NCI-H128 (cell line): ENCODE results near the gene H2BK1.

Source experiments
- DNase-seq: peaks from one replicate; lab custom pipeline; 2025; ENCODE audit not compliant: unreplicated experiment; lab: John Stamatoyannopoulos, UW

The H2BK1 gene

GRCh38 chr7:151205730-151206129 lies 4.6 kb downstream of the H2BK1 start:
- DNase-seq = no peak

DNA sequence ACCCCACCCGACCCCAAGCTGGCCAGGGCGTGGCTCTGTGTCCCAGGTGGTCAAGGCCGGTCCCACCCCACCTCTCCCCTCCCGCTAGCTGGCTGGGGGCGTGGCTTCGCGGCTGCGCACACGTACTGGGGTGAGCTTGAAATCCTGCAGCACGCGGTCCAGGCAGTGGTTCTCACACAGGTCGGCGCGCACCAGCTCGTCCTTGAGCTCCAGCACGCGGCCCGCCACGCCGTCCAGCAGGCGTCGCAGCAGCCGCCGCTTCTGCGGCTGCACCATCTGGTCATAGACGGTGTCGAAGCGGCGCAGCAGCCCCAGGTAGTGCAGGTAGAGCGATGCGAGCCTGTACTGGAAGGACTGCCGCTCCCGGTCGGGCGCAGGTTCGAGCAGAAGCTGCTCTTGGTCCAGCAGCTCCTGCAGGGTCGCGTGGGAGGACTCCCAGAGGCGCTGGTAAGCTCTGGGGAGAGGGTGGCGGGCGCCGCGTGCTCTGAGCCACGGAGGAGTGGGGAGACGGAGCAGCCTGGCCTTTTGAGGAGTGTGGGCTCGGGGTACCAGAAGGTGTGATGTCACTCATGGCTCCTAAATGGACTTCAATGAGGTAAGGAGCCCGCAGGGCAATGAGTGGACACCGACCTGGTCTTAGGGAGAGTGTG lies 5.8 kb downstream of the H2BK1 start:
- DNase-seq = no peak

- no peak for DNase-seq
Measured at GRCh38 chr7:151202836-151203235, 7.5 kb downstream of the H2BK1 start.

DNA sequence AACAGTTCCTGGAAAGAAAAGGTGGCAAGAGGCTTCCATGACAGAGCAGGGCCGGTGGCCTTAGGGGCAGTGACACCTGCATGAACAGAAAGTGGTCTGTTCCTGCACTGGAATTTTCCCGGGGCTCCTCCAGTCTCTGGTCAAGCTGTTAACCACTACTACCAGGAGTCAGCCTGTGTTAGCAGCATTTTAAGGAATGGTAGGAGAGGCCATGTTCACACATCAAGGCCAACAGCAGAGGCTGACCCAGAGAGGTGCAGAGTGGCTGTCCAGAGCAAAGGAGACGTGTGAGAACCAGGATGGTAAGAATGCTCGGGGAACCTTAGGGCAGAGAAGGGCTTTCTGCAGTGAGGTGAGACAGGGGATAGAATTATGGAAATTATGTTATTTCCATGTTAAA lies 8.5 kb downstream of the H2BK1 start:
- no peak for DNase-seq

DNA sequence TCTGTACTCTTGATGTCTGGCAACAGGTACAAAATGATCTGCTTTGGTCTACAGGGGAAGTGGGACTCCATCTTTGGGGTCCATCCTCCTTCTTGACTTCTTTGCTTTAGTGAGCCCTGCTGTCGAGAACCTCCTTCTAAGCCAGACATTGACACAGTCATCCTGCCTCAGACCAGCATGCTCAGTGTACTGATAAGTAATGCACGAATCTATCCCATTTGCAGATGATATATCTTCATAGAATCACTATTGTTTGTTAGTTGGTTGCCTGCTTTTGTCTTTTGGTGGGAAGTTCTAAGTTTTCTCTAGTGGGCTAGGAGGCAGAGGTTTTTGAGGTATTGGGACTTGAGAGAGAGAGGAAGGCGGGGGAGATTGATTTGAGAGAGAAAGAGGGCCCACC lies 8.9 kb downstream of the H2BK1 start:
- no peak for DNase-seq

- DNase-seq = no peak
Measured at GRCh38 chr7:151198945-151199848, 11.1 kb downstream of the H2BK1 start.

- no peak for DNase-seq
Measured at GRCh38 chr7:151197932-151198331, 12.4 kb downstream of the H2BK1 start.

DNA sequence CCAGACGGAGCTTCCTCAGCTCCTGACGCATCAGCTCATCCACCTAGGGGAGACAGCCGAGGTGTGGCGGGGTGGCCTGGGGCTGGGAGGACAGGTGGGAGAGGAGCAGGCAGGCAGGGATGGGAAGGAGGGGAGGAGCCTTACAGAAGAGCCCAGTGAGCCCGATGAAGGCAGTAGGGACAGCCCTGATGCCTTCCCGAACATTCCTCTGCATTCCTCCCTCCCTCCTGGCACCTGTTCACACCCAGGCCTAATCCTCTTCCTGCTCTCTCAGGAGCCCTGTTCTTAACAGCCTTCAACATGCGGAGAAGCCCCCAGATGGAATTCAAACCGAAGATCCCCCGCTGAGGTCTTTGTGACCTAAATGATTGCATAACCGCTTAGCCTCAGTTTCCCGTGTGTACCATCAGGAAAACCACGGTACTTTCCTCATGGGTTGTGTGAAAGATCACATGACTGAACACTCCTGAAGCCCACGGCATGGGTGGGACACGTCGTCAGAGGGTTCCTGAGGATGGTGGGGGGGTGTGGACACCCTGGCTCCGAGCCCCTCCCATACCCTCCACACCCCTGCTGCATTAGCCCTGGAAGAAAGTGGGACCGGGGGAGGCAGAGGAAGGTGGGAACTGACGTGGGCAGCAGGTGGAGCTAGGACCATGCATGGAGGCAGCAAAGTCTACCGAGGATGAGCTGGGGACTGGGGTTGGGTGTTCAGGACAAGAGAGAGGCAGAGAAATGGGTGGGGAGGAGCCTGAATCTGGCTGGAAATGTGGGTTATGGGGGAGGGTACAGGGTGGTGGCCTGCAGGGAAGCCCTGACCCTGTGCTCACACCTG lies 14.5 kb downstream of the H2BK1 start:
- DNase-seq = no peak

- DNase-seq = no peak
Measured at GRCh38 chr7:151194188-151194587, 16.1 kb downstream of the H2BK1 start.

GRCh38 chr7:151193203-151193978 lies 16.9 kb downstream of the H2BK1 start:
- no peak for DNase-seq

DNA sequence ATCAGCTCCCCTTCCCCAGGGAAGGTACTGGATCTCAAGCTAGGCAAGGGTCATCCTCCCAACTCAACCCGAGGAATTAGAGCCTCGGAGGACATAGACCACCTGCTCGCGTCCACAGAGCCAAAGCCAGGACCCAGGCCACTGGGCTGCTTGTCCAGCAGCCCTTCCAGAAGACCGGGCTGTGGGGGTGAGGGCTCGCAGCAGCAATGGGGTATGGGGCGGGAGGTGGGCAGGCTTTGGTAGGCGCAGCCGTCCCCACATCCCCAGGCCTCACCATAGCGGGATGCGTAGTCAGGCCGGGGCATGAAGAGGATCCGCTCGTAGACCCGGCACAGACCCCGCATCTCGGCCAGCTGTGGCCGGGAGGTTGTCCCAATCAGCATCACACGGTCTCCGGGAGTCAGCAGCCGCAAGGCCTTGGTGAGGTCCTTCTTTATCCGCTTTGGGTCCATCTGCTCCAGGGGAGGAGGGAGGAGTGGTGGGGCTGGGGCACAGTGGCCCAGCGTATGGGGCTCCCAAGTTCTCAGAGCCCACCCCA lies 18.2 kb downstream of the H2BK1 start:
- DNase-seq = no peak

GRCh38 chr7:151191544-151191943 lies 18.7 kb downstream of the H2BK1 start:
- no peak for DNase-seq

GRCh38 chr7:151189038-151189437 lies 21.2 kb downstream of the H2BK1 start:
- DNase-seq = no peak

DNA sequence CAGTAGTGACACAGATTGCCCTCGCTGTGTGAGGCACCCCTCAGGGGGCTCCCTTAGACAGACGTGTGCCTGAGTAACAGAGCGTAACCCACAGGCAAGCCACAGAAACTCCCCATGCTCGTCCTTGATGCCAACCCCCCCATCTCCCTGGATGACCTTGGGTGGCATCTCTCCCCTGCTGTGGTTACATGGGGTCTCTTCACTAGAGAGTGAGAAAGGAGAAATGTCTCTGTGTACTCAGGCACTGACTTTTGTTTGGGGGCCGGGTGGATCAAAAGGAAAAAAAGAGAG lies 22.1 kb downstream of the H2BK1 start:
- no peak for DNase-seq

DNA sequence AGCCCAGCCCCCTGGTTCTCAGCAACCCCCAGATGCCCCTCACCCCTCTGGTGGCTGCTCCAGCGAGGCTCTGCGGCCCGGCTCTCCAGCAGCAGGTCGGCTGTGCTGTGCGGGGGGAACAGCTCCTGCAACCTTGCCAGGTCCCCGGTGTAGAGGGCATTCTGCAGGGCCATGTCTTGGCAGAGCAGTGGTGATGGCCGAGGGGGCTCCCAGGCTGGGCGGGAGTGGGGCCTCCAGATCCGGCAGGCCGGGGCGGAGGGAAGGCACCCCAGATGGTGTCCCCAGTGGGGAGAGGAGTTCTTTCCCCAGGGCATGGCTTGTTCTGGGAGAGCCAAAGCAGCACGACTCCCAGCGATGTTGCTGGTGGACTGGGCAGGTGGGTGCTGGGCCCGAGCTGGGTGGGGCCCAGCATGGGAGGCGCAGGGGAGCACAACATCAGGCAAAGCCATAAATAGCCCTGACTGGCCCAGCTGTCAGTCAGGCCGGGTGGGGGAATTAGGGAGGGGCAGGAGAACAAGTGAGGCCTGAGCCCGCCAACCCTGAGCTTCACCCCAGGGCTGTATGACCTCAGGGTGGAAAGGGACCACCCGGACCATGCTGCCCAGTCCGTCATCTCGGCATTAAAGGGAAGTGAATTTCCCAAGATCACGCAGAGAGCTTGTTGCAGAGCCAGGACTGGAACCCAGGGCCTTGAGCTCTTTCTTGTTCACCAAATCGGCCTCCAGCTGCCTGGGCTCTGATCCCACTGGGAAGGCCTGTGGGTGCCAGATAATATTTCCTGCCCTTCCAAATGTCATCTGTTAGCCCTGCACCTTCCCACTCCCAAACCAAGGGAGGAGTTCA lies 22.7 kb downstream of the H2BK1 start:
- DNase-seq = no peak

DNA sequence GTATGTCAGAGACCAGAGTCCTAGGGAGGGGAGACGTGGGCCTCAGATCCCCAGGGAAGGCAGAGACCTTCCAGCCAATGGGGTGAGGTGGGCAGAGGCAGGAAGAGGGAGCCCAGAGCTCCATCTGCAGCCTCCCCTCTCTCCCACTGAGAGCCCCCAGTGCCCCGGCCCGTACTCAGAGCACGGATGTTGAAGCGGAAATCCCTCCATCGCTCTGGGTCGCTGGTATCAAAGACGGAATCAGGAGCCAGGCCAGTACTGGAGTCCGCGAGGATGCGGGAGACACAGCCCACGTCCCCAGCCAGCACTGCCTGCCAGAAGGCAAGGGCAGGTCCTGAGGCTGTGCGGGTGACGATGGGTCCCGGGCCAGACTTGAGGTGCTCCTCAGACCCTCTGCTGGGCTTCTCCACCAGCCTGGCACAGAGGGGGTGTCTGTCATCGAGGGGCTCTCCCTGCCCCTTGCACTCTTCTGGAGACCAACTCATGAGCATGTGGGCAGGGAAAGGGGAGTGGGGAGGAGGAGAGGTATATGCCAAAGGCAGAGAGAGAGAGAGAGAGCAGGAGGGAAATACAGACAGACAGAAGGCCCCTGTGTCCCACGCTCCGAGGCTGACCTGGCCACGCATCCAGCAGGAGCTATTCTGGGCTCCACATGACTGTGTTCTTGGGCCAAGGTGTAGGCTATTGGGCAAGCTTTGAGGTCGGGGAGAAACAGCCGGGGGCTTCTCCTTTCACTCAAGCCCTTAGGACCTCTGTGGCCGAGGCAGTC lies 23.5 kb downstream of the H2BK1 start, which contains the start of gene ASB10:
TSS of gene ASB10 (minus strand) at position 611 of the 769 bp plus-strand sequence. CDS start at position 491, 120 bp downstream.
- no peak for DNase-seq

DNA sequence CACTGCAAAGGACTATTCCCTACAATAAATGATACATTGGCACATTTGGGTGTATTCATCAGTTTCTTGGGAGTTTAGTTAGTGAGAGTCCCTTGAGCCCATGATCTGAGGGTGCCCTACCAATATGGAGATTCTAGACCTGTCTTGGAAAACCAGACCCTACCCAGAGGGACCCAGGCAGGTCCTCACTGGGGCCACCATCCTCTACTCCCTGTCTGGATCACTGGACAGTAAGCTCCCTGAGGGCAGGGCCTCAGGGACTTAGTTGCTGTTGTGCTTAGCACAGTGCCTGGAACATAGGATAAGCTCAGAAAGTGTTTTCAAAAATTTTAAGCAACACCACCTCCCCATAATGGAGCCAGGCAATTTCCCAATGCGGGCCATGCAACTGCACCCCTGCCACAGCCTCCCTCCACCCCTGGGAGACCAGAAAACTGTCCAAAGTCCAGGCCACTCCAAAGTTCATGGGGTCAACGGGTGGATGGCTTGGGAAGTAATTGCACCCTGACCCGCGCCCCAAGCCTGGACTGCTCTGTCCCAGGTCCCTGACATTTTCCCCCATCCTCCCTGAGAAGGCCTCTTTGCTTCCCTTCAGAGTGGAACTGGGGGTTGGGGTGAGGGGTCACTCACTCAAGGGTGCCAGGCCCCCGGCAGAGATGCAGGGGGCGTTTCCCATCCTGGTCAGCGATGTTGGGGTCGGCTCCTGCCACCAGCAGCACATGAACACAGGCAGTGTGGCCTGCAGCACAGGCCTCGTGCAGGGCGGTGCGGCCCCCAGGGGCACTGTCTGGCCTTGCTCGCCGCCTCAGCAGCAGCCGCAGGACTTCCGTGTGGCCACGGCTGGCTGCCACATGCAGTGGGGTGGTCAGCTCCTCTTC lies 24.3 kb downstream of the H2BK1 start:
- no peak for DNase-seq

DNA sequence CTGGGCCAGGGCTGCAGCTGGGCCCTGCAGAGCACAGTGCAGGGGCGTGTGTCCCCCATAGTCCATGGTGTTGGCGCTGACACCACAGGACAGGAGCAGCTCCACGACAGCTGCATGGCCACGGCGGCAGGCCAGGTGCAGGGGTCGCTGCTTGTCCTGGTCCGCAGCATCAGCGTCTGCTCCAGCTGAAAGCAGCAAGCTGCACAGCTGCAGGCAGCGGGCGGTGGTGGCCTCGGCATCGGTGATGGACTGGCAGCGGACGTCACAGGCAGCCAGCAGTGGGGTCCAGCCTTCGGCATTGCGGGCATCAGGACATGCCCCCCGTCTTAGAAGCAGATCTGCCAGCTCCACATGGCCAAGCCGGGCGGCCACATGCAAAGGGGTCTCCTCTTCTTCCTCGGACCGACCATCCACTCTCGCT lies 29.3 kb downstream of the H2BK1 start:
- no peak for DNase-seq
